Measurements from ENCODE around the gene SIPA1.
"Not testable (repeated sequence)": the region's sequence is repeated elsewhere in the genome, so short reads cannot be mapped to it uniquely, and the experiment has no call there.

The SIPA1 gene

DNA sequence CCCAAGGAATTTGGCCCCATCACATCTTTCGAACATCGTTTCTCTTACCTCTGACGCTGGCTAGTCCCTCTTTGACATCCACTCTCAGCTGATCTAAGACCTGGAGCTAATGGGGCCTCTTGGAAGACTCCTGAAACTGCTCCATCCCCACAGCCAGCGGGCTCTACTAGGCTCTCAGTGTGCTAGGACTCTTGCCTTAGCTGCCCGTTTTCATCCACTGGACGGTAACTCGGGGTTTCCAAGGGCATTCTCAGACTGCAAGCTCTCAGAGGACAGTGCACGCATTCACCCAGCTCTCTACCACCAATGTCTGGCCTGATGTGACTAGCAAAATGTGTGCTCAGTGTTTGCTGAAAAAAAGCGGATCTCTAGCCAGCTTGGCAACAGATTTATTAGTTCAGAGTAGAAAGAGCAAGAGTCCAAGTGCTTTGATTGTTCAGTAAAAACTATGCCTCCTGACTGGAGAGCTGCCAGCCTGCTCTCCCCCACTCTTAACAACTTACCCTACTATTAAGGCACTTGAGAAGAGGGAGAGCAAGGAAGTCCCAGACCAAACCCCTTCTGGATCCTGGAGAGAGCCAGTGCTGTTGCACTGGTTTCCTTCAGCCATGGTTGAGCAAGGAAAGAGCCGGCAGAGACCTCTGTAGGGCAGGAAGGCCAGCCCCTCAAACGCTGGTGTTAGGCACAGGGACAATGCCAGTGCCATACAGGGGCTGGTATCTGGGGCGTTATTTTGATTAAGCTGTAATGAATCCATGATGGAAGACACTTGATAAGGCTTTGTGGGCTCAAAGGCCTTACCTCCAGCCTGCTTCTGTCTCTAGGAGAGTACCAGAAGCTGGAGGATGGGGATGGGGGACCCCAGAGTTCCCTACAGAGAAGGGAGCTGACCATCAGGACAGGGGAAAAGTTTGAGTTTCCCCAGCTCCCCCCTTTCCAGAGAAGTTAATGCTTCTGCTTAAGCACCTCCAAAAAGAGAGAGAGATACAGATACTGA lies 15.6 kb downstream of the SIPA1 start:
- FAIRE-seq (no peak), DNase-seq (ENCODE audit: insufficient read length, low spot score) (no peak)
- TF ChIP-seq, protein P1, sequence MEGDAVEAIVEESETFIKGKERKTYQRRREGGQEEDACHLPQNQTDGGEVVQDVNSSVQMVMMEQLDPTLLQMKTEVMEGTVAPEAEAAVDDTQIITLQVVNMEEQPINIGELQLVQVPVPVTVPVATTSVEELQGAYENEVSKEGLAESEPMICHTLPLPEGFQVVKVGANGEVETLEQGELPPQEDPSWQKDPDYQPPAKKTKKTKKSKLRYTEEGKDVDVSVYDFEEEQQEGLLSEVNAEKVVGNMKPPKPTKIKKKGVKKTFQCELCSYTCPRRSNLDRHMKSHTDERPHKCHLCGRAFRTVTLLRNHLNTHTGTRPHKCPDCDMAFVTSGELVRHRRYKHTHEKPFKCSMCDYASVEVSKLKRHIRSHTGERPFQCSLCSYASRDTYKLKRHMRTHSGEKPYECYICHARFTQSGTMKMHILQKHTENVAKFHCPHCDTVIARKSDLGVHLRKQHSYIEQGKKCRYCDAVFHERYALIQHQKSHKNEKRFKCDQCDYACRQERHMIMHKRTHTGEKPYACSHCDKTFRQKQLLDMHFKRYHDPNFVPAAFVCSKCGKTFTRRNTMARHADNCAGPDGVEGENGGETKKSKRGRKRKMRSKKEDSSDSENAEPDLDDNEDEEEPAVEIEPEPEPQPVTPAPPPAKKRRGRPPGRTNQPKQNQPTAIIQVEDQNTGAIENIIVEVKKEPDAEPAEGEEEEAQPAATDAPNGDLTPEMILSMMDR (IDR thresholded peaks at IDR 0.05; ENCODE audit: insufficient read depth, missing control alignments) = no peak

DNA sequence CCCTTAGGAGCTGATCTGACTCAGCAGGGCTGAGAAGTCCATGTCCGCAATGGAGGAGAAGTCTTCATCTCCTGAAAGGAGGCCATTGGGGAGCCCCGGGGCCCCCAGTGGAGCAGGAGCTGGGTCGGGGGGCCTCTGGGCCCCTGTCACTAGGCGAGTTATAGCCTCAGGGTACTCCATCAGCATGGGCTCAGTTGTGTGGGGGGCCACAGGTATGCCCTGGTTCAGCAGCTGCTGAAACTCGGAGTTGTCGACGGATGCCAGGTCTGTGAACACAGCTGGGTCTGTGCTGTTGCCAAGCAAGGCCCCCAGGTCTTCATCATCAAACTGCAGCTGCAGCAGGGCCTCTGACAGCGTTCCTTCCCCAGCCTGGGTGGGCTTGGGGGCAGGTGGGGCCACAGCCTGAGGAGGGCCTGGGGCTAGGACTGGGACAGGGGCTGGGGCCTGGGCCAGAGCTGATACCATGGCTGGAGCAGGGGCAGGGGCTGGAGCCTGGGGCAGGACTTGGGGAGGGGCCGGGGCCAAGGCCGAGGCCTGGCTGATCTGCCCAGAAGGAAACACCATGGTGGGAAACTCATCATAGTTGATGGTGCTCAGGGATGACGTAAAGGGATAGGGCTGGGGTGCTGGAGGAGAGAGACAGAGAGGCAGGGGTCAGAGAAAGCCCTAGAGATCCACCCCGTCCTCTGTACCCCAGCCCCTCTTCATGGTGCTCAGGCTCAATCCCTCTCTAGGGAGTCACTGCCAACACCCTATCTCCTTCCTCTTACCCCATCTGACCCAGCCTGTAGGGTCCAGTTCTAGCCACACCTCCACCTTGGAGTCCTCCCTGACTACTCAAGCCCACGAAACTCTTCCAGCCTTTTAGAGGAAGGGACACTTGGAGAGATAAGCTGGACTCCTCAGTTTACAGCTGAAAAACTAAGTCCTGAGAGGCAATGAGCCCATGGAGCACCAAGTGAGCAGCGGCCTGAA lies 16.8 kb downstream of the SIPA1 start:
- DNase-seq (ENCODE audit: insufficient read length, low spot score) (no peak), FAIRE-seq (no peak)

DNA sequence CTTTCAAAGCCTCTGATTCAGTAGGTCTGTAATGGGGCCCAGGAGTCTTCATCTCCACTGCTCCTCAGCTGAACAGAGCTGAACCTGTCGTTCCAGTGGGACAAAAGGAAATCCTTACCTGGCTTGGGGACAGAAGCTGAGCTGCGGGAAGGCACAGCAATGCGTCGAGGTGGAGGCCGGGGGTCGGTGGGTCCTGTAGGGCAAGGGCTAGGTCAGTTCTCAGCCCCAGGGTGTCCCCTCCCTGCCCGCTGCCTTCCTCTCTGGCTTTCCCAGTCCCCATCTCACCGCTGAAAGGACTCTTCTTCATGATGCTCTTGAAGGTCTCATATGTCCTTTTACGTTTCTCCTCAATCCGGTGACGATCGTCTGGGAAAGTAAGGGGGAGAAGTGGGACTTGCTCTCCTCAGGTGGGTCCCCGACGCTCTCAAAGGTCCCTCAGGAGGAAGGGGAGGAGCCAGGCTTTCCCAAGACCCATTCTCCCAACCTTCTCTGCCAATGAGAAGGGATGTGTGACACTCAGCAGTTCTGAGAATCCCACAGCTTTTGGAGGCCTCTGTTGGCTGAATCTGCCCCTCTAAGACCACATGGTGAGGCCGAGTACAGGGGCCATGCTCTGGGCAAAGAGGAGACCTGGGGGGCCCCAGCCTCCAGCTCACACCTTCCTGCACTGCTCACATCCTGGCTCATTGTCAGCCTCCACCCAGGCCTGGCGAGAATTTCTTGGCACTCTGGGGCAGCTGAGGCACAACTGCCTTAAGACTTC lies 17.9 kb downstream of the SIPA1 start:
- no peak for FAIRE-seq
- TF ChIP-seq, protein P1 (IDR thresholded peaks at IDR 0.05; ENCODE audit: insufficient read depth, missing control alignments) = no peak
- no peak for DNase-seq (ENCODE audit: insufficient read length, low spot score)

More for the DNA sequence above, 16.8 kb downstream of the SIPA1 start:
- TF ChIP-seq, protein P1 (IDR thresholded peaks at IDR 0.05; ENCODE audit: insufficient read depth, missing control alignments) = no peak

DNA sequence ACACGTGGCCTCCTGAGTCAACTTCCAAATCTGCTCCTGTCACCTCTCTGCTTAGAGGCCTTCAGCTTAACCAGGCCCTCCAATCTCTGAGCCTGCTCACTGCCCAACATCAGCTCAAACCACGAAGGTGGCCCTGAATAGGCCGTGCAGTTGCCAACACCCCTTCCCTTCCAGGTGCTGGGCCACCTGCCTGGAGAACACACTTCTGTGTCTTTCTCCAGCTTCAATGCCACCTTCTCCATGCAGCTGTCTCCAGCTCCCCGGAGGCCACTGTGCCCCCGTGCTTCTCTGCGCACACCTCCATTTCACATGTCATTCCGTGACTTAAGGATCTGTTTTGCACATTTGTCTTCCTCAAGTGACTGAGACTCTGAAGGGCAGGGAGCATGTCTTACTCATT lies 19.5 kb downstream of the SIPA1 start:
- TF ChIP-seq, protein P1 (IDR thresholded peaks at IDR 0.05; ENCODE audit: insufficient read depth, missing control alignments) = no peak
- FAIRE-seq (no peak), DNase-seq (ENCODE audit: insufficient read length, low spot score) (no peak)

DNA sequence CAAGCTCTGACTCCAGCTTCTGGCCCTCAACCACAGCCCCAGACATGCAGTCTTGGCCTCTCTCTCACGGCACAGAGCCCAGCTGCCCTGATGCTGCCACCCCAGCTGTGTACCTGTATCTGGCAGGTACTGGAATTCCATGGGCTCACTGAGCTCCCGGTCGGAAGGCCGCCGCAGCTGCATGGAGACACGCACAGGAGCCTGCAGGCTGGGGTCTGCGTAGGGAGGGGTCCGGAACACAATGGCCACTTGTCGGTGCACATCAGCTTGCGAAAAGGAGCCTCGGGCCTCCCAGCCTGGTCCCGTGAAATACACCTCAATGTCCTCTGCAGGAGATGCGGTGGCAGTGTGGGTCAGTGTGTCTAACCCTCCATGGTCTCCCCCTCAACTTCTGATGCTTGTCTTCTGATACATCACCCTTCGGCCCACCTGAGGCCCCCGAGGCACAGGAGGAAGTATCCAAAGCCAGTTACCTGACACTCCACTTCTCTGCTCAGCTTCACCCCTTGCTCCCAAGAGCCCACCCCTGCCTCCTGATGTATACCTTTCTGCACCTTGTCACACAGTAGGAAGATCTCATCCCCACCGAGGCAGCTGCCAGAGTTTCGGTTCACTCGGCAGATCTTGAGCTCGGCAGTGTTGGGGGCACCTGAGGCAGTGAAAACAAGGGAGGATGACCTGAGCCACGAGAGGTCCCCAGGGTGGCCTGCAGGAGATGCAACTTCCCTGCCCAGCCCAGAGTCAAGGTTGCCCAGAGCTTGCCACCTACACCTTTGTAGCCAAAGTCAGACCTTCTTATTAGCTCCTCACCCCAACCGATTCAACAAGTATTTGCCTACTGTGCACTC lies 20.5 kb downstream of the SIPA1 start:
- TF ChIP-seq, protein P1 (IDR thresholded peaks at IDR 0.05; ENCODE audit: insufficient read depth, missing control alignments) = no peak
- DNase-seq (ENCODE audit: insufficient read length, low spot score) (no peak), FAIRE-seq (no peak)

DNA sequence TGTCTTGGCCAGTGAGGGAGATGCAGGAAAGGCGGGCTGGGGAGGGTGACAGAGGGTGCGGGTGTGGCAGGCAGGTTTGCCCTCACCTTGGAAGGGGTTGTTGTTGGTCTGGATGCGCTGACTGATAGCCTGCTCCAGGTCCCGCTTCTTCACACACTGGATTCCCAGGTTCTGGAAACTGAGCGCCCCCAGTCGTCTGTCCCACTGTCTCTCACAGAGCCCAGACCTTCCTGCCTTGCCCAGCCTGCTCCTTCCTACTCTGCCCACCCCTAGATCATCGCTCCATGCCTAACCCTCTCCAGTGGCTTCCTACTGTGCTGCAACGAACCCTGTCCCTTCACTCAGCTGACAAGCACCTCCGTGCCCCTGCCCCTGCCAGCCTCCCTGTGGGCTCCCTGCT lies 22.1 kb downstream of the SIPA1 start:
- TF ChIP-seq, protein P1 (IDR thresholded peaks at IDR 0.05; ENCODE audit: insufficient read depth, missing control alignments) = no peak
- FAIRE-seq (no peak), DNase-seq (ENCODE audit: insufficient read length, low spot score) (no peak)

DNA sequence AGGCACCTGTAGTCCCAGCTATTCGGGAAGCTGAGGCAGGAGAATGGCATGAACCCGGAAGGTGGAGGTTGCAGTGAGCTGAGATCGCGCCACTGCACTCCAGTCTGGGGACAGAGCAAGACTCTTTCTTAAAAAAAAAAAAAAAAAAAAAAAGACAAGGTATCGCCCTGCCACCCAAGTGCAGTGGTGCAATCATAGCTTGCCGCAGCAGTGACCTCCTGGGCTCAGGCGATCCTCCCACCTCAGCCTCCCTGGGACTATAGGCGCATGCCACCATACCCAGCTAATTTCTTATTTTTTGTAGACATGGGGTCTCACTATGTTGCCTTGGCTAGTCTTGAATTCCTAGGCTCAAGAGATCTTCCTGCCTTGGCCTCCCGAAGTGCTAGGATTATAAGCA lies 23.0 kb downstream of the SIPA1 start:
- DNase-seq (ENCODE audit: insufficient read length, low spot score); FAIRE-seq: not testable (repeated sequence)

Data from D721Med (cell line).